ENCODE data around the gene TMEM134.

The TMEM134 gene

GRCh38 chr11:67416416-67417335, 52.4 kb downstream of the TMEM134 start:
- H3K4me3 Mint-ChIP-seq, result peak overlapping the region; percentile 58
- peaks cover 13% of the 10 kb centered on the region for H3K27me3 Mint-ChIP-seq (ENCODE audit: low read depth)
- H3K9me3 Mint-ChIP-seq, result no peaks in the 10 kb centered on the region
- peaks cover 40% of the 10 kb centered on the region for H3K4me1 Mint-ChIP-seq (ENCODE audit: low read depth)
- H3K27ac Mint-ChIP-seq, result peak overlapping the region; percentile 64
- peaks cover 5% of the 10 kb centered on the region for H3K36me3 Mint-ChIP-seq (ENCODE audit: low read depth)
- no peak for DNase-seq (ENCODE audit: low spot score)

GRCh38 chr11:67415501-67416304, 53.3 kb downstream of the TMEM134 start, which contains the start of gene CARNS1:
Gene CARNS1, plus strand, starts transcription at chr11:67415678. Its CDS starts 522 bp downstream, at chr11:67416200.
- H3K36me3 Mint-ChIP-seq (ENCODE audit: low read depth), result peaks cover 8% of the 10 kb centered on the region
- peak within 1 kb of the TSS; percentile 40 for H3K4me3 Mint-ChIP-seq
- H3K4me1 Mint-ChIP-seq (ENCODE audit: low read depth), result peaks cover 41% of the 10 kb centered on the region
- H3K9me3 Mint-ChIP-seq, result no peaks in the 10 kb centered on the region
- H3K27me3 Mint-ChIP-seq (ENCODE audit: low read depth), result peaks cover 13% of the 10 kb centered on the region
- DNase-seq (ENCODE audit: low spot score), result no peak
- H3K27ac Mint-ChIP-seq, result no peak within 1 kb of the TSS

GRCh38 chr11:67413266-67413849, 55.7 kb downstream of the TMEM134 start:
- Mint-ChIP-seq H3K4me1 (ENCODE audit: low read depth) (peaks cover 49% of the 10 kb centered on the region), H3K4me3 (peak overlapping the region; percentile 10), H3K36me3 (ENCODE audit: low read depth) (peaks cover 22% of the 10 kb centered on the region), H3K27me3 (ENCODE audit: low read depth) (peaks cover 13% of the 10 kb centered on the region), H3K27ac (peak overlapping the region; percentile 17), H3K9me3 (no peaks in the 10 kb centered on the region)
- no peak for DNase-seq (ENCODE audit: low spot score)

GRCh38 chr11:67412495-67413179, 56.4 kb downstream of the TMEM134 start:
- Mint-ChIP-seq H3K36me3 (ENCODE audit: low read depth) (peaks cover 29% of the 10 kb centered on the region), H3K9me3 (no peaks in the 10 kb centered on the region), H3K4me3 (no peak overlapping the region), H3K27me3 (ENCODE audit: low read depth) (peaks cover 13% of the 10 kb centered on the region), H3K27ac (no peak overlapping the region), H3K4me1 (ENCODE audit: low read depth) (peaks cover 52% of the 10 kb centered on the region)
- DNase-seq (ENCODE audit: low spot score), result no peak

- peaks cover 37% of the 10 kb centered on the region for H3K36me3 Mint-ChIP-seq (ENCODE audit: low read depth)
- H3K4me3 Mint-ChIP-seq, result no peak overlapping the region
- H3K27me3 Mint-ChIP-seq (ENCODE audit: low read depth), result peaks cover 13% of the 10 kb centered on the region
- H3K4me1 Mint-ChIP-seq (ENCODE audit: low read depth), result peaks cover 53% of the 10 kb centered on the region
- H3K9me3 Mint-ChIP-seq, result no peaks in the 10 kb centered on the region
- no peak for DNase-seq (ENCODE audit: low spot score)
- H3K27ac Mint-ChIP-seq, result peak overlapping the region; percentile 26
Measured at GRCh38 chr11:67411785-67412152, 57.3 kb downstream of the TMEM134 start.
